NCI-H146 treated with DMSO at 0.1 percent for 48 hours (cell line): ENCODE data around the gene HNF1B.
"Not testable (repeated sequence)": the region's sequence is repeated elsewhere in the genome, so short reads cannot be mapped to it uniquely, and the experiment has no call there.

Experiments
- DNase-seq: peaks from one replicate; lab custom pipeline; 2025; ENCODE audit not compliant: unreplicated experiment; lab: John Stamatoyannopoulos, UW

Gene HNF1B

DNA sequence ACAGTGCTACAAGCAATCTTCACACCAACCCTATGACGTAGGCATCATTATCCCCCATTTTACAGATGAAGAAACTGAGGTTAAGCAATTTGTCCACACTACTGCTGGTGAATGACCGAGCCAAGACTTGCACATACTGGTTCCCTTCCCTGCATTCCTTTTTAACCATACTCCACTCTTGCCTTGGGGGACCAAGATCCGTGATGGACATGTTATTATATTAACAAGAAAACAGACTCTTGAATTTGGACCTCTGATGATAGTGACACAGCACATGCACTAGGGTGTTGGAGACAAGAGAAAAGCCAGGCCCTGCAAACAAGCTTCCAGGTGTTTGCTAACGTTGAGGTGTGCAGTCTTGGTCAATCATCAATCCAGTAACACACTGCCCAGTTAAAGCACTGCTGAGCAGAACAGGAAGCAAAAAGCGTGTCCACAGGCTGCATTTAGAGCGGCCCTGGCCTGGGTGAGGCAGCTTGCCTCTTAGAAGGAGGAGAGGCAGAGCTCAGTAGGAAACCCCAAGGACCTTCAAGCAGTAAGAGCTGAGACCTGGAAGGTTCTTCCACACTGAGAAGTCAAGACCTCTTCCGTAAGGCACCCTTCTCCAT is 36.7 kb downstream of the HNF1B start:
- DNase-seq, result no peak

DNA sequence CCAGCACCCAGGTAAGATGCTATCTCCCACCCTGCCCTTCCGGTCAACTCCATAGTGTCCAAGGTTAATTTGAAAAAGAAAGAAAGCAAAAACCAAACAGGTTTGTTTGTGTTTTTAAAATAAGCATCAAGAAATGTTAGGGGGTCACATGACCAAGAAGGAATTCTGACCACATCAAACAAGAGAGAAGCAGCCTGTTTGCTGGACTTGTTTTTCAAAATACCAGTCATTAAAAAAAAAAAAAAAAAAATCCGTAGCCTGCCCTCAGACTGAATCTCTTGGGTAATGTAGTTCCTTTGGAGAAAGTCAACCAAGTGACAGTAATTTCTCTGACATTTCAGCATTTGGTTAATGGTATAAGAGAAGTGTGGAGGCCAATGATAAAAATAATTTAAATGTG is 38.4 kb downstream of the HNF1B start:
- DNase-seq, result no peak

DNA sequence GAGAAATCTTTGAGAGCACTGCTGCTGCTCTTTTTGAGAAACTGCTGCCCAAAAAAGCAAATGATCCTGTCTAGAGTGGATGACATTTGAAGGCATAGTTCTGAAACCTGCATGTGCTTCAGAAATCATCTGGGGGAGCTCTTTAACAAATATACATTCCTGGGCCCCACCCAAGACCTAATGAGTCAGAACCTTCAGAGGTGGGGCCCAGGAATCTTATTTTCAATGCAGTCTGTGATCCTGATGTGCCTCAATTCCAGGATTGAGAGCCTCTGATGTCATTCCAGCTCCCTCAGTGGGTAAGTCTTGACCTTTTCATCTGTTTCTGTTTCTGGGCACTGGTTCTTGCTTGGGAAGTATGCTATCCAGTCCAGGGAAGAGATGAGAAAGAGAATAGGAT is 42.3 kb downstream of the HNF1B start:
- no peak for DNase-seq

DNA sequence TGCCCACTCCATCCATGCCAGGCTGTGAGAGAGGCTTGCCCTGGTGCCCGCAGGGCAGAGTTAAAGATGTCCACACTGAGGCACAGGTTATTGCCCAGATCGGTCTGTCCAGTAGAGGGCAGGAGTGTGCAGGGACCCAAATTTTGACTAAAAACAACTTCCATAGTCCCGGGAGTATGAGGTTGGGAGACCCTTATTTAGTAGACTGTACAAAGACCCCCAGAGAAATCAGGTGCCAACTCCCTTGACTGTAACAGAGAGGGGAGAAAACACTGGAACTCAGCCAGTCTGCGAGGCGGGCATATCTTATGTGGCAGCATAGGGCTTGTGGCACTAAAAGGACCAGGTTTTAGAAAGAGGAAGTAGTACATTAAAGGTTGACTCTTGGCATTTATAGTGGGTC is 43.4 kb downstream of the HNF1B start:
- no peak for DNase-seq

DNA sequence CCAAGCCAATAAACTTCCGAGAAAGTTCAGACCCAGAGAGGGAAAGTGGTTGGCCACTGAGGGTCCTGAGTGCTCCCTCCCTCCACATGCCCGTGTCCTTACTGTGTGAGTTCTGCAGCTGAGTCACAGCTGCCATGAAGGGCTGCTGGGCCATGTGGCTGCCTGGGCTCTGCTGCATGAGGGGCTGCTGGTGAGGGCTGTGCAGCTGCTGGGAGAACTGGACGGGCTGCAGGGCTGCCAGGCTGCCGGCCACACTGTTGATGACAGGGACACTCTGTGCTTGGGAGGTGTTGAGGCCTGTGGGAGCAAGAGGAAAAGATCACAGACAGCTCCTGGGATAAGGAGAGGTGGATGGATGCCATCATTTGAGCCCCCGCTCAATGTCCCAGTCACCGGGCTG is 44.0 kb downstream of the HNF1B start:
- no peak for DNase-seq

DNA sequence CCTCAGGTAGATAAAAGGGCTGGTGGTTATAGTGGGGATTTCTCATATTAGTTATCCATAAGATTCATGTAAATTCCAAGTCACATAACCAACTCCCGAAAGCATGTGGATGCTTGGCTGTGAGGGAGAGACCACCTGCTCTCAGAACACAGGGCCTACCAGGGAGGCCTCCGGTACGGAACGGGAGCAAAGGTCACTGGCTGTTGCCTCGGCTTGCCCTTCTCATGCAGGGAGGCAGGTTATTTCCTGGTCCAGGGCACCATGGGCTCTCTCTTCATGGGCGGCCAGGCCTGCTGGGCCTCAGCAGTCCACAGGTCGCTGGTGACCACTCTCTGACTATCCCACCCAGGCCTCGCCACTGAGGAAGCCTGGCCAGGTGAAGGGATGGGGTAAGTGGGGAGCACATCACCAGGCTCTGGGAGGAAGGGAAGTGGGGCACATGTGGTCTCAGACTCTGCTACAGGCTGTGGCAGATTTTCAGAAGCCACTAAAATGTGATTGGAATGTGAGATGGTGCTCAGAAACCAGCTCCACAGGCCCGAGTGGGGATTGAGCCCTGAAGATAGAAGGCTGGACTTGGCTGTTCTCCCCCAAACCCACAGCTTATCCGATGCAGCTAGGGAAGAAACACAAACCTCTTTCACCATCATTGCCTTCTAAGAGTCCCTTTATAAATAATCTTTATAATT is 45.4 kb downstream of the HNF1B start:
- DNase-seq, result no peak

DNA sequence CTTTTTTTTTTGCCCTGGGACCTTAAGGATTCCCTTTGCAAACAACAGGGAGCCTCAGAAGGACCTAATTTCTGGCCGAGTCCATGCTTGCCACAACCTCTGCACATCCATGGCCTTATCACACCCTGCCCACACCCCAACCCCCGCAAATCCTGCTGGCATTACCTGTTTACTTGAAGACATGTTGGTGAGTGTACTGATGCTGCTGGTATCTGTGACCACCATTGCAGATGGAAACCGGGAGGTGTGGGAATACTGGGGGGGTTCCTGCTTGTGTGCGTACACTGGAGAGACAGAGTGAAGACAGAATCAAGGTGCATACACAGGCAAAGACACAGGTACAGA is 46.0 kb downstream of the HNF1B start:
- DNase-seq, result no peak

DNA sequence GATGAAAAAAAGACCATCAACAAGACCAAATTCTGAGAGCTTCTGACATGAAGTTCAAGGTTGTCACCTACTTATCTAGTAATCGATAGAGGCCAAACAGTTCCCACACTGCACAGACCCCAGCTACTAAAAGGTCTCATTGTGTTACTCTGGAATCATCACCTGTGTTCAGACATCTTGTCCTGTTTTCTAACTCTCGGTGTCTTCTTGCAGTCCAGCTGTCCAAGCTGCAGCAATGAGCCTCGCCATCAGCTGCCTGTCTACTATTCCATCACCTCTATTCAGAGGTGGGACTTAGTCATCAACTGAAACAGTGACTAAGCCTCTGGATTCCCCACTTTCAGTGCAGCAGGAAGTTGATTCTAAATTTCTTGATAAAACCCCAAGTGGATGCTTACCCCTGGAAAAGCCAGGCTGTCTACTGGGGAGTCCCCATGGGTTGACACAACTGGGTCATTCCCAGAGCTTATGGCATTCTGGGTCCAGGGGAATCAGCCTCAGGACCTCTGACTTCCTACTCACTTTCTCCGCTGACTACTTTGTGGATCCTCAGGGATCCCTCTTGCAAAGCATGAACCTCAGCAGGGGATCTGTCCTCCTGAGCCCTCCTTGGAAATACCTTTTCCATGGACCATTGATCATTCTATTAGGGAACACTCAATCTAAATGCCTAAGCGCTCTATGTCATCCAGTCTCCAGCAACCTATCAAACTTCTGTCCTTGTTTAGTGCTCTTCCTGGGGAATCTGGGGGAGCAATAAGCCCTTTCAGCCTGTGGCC is 46.5 kb downstream of the HNF1B start:
- no peak for DNase-seq

DNA sequence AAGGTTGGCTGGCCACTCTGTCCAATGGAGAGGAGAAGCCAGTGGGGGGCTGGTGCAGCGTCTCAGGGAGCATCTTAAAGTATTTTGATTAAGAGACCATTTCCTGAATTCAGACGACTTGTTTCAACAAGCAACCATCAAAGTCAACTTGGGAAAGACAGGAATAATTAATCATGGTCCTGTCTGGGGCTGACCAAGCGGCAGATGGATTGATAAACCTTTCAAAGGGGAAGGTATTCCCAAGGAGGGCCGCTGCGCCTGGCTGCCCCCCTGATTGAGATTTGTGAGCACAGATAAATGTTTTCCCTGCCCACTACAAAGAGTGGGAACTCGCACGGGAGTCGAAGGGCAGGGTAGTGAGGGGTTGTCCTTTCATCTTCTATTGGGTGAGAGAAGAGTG is 47.5 kb downstream of the HNF1B start:
- DNase-seq, result no peak

DNA sequence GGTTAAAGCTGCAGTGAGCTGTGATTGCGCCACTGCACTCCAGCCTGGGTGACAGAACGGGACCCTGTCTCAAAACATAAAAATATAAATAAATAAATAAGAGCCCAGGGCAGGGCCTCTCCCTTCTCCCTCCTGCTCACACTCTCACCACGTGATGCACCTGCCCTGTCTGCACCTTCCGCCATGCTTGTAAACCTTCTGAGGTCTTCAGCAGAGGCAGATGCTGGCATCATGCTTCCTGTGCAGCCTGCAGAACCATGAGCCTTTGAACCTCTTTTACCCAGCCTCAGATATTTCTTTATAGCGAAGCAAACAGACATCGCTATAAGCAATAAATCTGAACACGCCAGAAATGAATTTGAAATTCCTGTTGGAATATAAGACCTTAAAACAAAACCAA is 48.5 kb downstream of the HNF1B start:
- no peak for DNase-seq

DNA sequence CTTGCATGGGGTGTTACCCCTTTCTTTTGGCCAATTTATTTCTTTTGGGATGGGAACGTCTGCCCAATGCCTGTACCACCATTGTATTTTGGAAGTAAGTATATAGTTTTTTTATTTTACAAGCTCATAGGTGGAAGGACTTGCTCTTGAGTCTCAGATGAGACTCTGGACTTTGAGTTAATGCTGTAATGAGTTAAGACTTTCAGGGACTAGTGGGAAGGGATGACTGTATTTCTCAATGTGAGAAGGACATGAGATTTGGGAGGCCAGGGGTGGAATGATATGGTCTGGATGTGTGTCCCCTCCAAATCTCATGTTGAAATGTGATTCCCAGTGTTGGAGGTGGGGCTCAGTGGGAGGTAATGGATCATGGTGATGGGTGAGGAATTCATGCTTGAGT is 49.1 kb downstream of the HNF1B start:
- DNase-seq, result no peak

DNA sequence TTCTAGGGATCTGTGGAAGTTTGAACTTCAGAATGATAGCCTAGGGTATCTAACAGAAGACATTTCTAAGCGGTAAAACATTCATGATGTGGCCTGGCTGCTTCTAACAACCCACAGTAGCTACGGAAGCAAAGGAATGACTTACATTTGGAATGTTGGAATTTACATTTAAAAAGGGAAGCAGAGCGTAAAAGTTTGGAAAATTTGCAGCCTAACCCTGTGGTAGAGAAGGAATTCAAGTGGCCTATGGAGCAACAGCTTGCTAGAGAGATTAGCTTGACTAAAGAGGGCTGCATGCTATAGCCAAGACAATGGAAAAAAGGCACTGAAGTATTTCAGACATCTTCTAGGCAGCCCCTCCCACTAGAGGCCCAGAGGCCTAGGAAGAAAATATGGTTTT is 50.1 kb downstream of the HNF1B start:
- DNase-seq, result no peak

DNA sequence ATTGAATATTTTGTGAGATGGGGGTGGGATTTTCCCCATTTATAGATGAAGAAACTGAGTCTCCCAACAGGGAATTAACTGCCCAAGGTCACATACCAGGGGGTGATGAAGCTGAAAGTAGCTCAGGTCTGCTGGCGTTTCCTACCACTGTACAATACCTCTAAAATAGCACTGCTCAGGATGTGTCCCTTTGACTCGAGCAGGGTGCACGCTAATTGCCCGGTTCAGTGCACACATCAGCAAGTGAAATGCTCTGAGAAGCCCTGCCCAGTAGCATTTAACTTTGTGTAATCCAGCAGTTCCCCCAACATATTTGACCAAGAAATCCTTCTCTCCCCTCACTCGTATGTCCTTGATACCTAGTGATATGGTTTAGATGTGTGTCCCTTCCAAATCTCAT is 51.5 kb downstream of the HNF1B start:
- no peak for DNase-seq

DNA sequence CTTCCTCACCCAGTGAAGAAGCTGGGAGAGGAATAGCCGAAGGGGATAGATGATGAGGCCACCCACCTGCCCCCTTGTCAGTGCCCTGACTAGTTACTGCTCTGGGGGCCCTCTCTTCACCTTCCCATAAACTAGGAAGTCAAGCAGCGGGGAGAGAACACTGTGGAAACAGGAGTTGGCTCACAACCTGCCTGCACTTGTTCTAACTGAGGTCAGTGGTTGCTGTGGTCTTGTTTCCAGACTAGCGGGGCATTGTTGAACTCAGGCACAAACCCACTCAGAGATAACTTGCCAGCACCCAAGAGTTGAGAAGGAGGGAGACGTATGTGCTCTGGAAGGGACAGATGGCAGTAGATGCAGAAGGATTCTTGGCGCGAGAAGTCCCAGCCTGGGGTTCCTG is 53.1 kb downstream of the HNF1B start:
- DNase-seq, result no peak

DNA sequence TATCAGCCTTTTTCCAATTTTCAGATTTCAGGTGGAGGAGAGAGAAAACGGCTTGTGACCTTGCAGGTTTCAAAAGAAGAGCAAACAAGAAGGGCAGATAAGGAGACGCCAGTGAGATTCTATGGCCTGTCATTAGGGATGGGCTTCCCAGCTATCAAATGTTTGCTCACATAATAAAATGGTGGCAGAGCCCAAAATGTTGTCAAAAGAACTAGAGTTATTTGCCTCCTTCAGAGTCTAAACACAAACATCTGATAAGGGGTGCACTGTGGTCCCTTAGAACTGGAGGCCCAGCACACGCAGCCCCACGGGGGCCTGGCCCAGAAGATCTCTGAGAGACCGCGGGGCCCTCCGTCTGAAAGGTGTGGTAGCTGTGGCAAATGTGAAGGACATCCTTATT is 55.5 kb downstream of the HNF1B start:
- no peak for DNase-seq

DNA sequence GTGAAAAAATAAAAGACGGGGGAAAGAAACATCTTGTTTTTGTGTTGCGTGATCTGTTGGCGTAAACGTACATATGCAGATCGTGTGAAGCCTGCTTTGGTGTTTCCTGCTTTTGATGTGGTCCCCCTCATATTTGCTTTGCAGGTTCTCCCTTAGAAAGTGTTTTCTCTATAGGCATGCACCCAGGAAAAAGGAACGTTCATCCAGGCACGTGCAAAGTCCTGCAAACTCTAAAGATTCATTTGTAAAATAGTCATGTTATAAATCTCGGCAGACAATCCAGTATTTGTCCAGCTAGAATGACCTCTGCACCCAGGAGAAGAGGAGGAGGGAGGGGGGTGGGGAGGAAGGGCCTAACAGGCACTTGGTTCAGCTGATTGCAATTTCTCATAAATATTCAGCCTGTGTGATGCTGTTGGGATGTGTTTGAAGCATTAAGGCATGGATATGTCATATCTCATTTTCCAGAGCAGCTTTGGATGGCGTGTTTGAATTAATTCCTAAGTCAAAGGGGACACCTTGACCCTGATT is 61.3 kb downstream of the HNF1B start:
- DNase-seq, result no peak

DNA sequence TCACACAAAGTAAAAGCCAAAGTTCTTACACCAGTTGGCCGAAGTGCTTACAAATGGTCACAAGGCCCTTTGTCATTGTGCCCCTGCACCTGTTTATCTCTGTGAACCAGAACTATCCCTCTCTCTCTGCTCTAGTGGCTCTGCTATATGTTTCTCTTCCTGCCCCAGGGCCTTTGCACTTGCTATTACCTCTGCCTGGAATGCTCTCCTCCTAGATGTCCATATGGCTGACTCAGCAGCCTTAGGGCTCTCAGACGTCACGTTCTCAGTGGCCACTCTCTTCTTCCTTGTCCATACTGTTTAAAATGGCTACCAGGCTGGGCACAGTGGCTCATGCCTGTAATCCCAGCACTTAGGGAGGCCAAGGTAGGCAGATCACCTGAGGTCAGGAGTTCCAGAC is 62.9 kb downstream of the HNF1B start:
- DNase-seq, result no peak

DNA sequence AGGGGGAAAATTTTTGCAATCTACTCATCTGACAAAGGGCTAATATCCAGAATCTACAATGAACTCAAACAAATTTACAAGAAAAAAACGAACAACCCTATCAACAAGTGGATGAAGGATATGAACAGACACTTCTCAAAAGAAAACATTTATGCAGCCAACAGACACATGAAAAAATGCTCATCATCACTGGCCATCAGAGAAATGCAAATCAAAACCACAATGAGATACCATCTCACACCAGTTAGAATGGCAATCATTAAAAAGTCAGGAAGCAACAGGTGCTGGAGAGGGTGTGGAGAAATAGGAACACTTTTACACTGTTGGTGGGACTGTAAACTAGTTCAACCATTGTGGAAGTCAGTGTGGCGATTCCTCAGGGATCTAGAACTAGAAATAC is 64.9 kb downstream of the HNF1B start:
- not testable (repeated sequence) for DNase-seq

DNA sequence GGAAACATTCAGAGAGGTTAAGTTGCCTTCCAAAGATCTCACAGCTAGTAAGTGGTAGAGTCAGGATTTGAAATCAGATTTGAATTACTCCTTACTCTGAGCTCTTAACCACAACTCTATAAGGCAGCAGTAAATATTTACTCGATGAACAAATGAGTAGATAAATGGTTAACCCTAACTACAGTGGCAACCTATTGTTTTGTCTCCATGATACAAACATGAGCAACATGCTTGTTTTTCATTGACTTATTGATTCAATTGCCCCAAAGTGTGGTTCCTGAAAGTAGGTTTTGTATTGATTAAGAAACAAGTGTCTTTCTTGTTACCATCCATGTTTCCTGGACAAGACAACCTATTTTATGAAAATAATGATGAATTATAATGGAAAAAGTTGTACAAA is 66.8 kb downstream of the HNF1B start:
- DNase-seq, result no peak

DNA sequence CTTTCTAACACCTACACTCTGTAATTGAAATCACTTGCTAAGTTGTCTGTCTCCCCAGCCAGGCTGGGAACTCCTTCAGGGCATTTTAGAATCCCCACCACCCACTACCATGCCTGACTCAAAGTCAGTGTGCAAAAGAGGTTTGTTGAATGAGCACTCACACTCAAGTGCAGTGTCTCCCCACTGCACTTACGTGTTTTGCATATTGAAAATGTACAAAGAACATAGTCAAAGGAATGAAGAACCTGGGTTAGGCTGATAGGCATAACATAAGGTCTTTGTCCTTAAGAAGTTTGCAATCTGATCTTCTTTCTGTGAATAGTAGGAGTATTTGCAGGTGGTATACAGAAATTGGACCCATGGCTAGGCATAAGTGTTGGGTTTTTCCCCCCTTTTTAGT is 67.8 kb downstream of the HNF1B start:
- DNase-seq, result no peak

DNA sequence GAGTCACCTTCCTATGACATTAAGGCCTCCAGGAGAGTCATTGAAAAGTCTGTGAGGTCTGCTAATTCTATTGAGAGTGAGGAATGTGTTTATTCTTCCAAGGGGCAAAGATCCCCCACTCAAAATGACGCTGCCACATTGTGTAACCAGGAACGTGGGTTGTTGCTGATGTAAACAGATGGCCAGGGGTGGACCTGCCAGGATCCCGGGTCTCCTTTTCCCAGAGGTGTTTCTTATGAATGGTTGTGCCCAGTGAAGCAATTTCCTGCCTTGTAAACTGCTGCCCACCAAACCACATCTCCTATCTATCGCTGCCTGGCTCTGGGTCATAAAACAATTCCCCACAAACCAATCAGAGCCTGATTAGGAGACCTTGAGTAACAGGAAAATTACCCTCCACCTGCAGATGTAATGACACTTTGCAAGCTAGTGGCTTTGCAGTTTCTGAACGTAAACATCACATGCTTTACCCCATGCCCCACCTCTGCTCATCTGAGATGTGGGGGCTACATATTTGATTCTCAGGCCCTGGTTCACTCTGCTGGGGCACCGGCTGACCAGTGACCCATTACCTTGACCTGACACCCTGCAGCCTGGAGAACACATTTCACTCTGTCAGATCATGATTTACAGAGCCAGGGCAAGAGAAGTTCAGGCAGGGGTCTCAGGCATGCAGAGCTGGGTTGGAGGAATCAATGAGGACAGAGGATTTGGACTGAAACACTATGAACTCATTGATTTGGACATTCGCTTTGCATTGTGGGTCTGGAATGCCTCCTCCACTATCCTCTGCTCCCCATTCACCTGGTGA is 68.5 kb downstream of the HNF1B start:
- no peak for DNase-seq
